IMR-90 (cell line): ENCODE measurements around the gene PPT2. TPM values are rescaled to one million over a fixed set of nuclear protein-coding genes. Genes with fewer than 3 reads are reported as not detected.
A peak's percentile ranks its signal among the peaks of the same experiment; 100 is the strongest.

Experiments
- ATAC-seq: fragments of 200-7000 bp; cut with Tn5 transposase; 2 replicates; pipeline ENCODE4 v1.9.1; 2020; ENCODE audit warnings: low read depth, mild to moderate bottlenecking, moderate library complexity
- BruUV-seq: library from RNA; stranded (reverse); fragments of 400-500 nt; replicated peaks from 2 replicates; lab custom pipeline; 2021; lab: Mats Ljungman, UMichigan
- CTCF ChIA-PET: fragments of 300-600 bp; formaldehyde crosslinking; extraction: SDS; loops from one replicate; lab custom pipeline; 2021; ENCODE audit warnings: antibody characterized with exemption; lab: Yijun Ruan, JAX
- POLR2A ChIA-PET: fragments of 300-600 bp; sonication (Branson Sonifier 250); formaldehyde crosslinking; loops from one replicate; lab custom pipeline; 2022; ENCODE audit warnings: antibody characterized with exemption; ENCODE audit not compliant: unreplicated experiment; lab: Charles Lee
- DNase-seq: peaks from one replicate; pipeline ENCODE4 v3.0.0; 2013
- H2AFZ ChIP-seq: replicated peaks from 2 replicates; pipeline ENCODE3; 2013; ENCODE audit warnings: low read length, mild to moderate bottlenecking; ENCODE audit not compliant: poor library complexity
- H2AK5ac ChIP-seq: 2 replicates; pipeline ENCODE4 v1.6.1; 2013; ENCODE audit warnings: low read depth, low read length, inconsistent platforms
- H2AK9ac ChIP-seq: replicated peaks from 2 replicates; pipeline ENCODE3; 2013; ENCODE audit warnings: mild to moderate bottlenecking, low read depth, low read length, moderate library complexity; ENCODE audit not compliant: poor library complexity
- H2BK120ac ChIP-seq: 2 replicates; pipeline ENCODE4 v1.6.1; 2013; ENCODE audit warnings: low read depth, low read length, inconsistent platforms
- H2BK15ac ChIP-seq: 3 replicates; pipeline ENCODE4 v1.6.1; 2013; ENCODE audit warnings: low read depth, low read length, inconsistent platforms
- H2BK20ac ChIP-seq: 2 replicates; pipeline ENCODE4 v1.6.1; 2013; ENCODE audit warnings: low read depth, mild to moderate bottlenecking, inconsistent platforms, low read length, moderate library complexity
- H2BK5ac ChIP-seq: 2 replicates; pipeline ENCODE4 v1.6.1; 2013; ENCODE audit warnings: mild to moderate bottlenecking, low read depth, low read length, inconsistent platforms; ENCODE audit not compliant: poor library complexity, severe bottlenecking
- H3K14ac ChIP-seq: replicated peaks from 2 replicates; pipeline ENCODE4 v1.6.1; 2013; ENCODE audit warnings: low read depth, low read length, inconsistent platforms
- H3K18ac ChIP-seq: 2 replicates; pipeline ENCODE4 v1.6.1; 2013; ENCODE audit warnings: low read depth, low read length, control low read depth
- H3K23ac ChIP-seq: 2 replicates; pipeline ENCODE4 v1.6.1; 2013; ENCODE audit warnings: low read depth, low read length, inconsistent platforms
- H3K27ac ChIP-seq: 2 replicates; pipeline ENCODE4 v1.5.1; 2013; ENCODE audit warnings: mild to moderate bottlenecking, control low read depth, low read length; ENCODE audit not compliant: insufficient read depth
- H3K27me3 ChIP-seq: 2 replicates; pipeline ENCODE4 v1.6.1; 2013; ENCODE audit warnings: low read length; ENCODE audit not compliant: control insufficient read depth, insufficient read depth
- H3K36me3 ChIP-seq: 2 replicates; pipeline ENCODE4 v1.6.1; 2013; ENCODE audit warnings: low read length, mixed read lengths; ENCODE audit not compliant: control insufficient read depth, insufficient read depth
- H3K4ac ChIP-seq: 2 replicates; pipeline ENCODE4 v1.6.1; 2013; ENCODE audit warnings: low read depth, low read length, inconsistent platforms
- H3K4me1 ChIP-seq: 2 replicates; pipeline ENCODE4 v1.6.1; 2013; ENCODE audit warnings: low read length, mixed read lengths; ENCODE audit not compliant: control insufficient read depth, insufficient read depth
- H3K4me2 ChIP-seq: 2 replicates; pipeline ENCODE4 v1.6.1; 2013; ENCODE audit warnings: low read depth, mild to moderate bottlenecking, control low read depth, low read length, moderate library complexity
- H3K4me3 ChIP-seq: 2 replicates; pipeline ENCODE4 v1.5.1; 2013; ENCODE audit warnings: low read depth, mild to moderate bottlenecking, control low read depth, low read length, moderate library complexity; ENCODE audit not compliant: insufficient read depth
- H3K56ac ChIP-seq: 2 replicates; pipeline ENCODE4 v1.6.1; 2013; ENCODE audit warnings: low read length, inconsistent platforms; ENCODE audit not compliant: insufficient read depth; ENCODE audit errors: extremely low read depth
- H3K79me1 ChIP-seq, 2 experiments: 2 replicates each; pipeline ENCODE4 v1.6.1; 2013; ENCODE audit warnings: low read length in 2 of 2, inconsistent platforms in 1 of 2, low read depth in 1 of 2
- H3K9ac ChIP-seq: 2 replicates; pipeline ENCODE4 v1.6.1; 2013; ENCODE audit warnings: low read depth, low read length, control low read depth
- H3K9me1 ChIP-seq: 2 replicates; pipeline ENCODE4 v1.6.1; 2013; ENCODE audit warnings: low read length, inconsistent platforms; ENCODE audit not compliant: insufficient read depth
- H3K9me3 ChIP-seq: 2 replicates; pipeline ENCODE4 v1.6.1; 2013; ENCODE audit warnings: low read length; ENCODE audit not compliant: control insufficient read depth, insufficient read depth
- H4K20me1 ChIP-seq: 2 replicates; pipeline ENCODE4 v1.6.1; 2013; ENCODE audit warnings: low read length, inconsistent platforms; ENCODE audit not compliant: insufficient read depth
- H4K5ac ChIP-seq: 2 replicates; pipeline ENCODE4 v1.6.1; 2013; ENCODE audit warnings: mild to moderate bottlenecking, low read depth, low read length, control low read depth
- H4K8ac ChIP-seq, 2 experiments: 2 replicates each; pipeline ENCODE4 v1.6.1; 2013; ENCODE audit warnings: low read depth in 2 of 2, low read length in 2 of 2, control low read depth in 1 of 2, inconsistent platforms in 1 of 2
- H4K91ac ChIP-seq: 2 replicates; pipeline ENCODE4 v1.6.1; 2013; ENCODE audit warnings: low read depth, low read length, inconsistent platforms; ENCODE audit not compliant: insufficient read depth
- BHLHE40 ChIP-seq: fragments of 150-350 bp; IDR thresholded peaks from 2 replicates; pipeline ENCODE4 v1.6.1; 2016; ENCODE audit warnings: mild to moderate bottlenecking, low read depth, low read length
- FOS ChIP-seq: fragments of 150-350 bp; IDR thresholded peaks from 2 replicates; pipeline ENCODE4 v1.6.1; 2016; ENCODE audit warnings: low read depth, low read length
- MAZ ChIP-seq: IDR thresholded peaks from 2 replicates; pipeline ENCODE4 v1.6.1; 2012; ENCODE audit warnings: low read depth, mild to moderate bottlenecking, low read length, improper control_type of control experiment, moderate library complexity, borderline replicate concordance
- NFE2L2 ChIP-seq: fragments of 150-350 bp; IDR thresholded peaks from 2 replicates; pipeline ENCODE4 v1.6.1; 2016; ENCODE audit warnings: low read depth, mild to moderate bottlenecking, low read length
- POLR2A ChIP-seq: IDR thresholded peaks from 2 replicates; pipeline ENCODE4 v1.6.1; 2012; ENCODE audit warnings: mild to moderate bottlenecking, low read depth, low read length
- RAD21 ChIP-seq: IDR thresholded peaks from 2 replicates; pipeline ENCODE4 v1.6.1; 2012; ENCODE audit warnings: low read length, improper control_type of control experiment
- WGBS, 2 experiments: methylation state at CpG; one replicate each; pipeline versions ENCODE4 v1.1.5 to v1.1.7; 2013; ENCODE audit warnings: missing lambda C conversion rate in 2 of 2; ENCODE audit not compliant: insufficient read length in 1 of 2; ENCODE audit errors: extremely low coverage in 2 of 2; 5-methylcytosine and 5-hydroxymethylcytosine counted together
- dilution Hi-C: fragments of 300-500 bp; cut with HindIII; formaldehyde crosslinking; loops from one replicate; pipeline ENCODE4 v1.14.3; 2018; ENCODE audit warnings: low sequenced_read_pairs; ENCODE audit not compliant: unreplicated experiment
- in situ Hi-C: fragments of 300-500 bp; cut with MboI; formaldehyde crosslinking; loops from 3 replicates; pipeline ENCODE4 v1.14.3; 2019; ENCODE audit warnings: low sequenced_read_pairs, inconsistent platforms, mixed read lengths
- intact Hi-C: fragments of 100-400 bp; cut with micrococcal nuclease; formaldehyde crosslinking; loops from 2 replicates; pipeline ENCODE4 v1.10.0; 2022
- polyA plus RNA-seq, 3 experiments: library from polyadenylated mRNA; depleted of rRNA; stranded (reverse); fragments of >200 nt; gene quantifications; 2 replicates each; pipeline ENCODE4 v1.2.3, GENCODE V29; 2012; ENCODE audit warnings: low replicate concordance in 1 of 3
- total RNA-seq: library from RNA; depleted of rRNA; stranded (reverse); fragments of >200 nt; gene quantifications from 2 replicates; pipeline ENCODE4 v1.2.3, GENCODE V29; 2012

PPT2 gene
- total and polyA plus RNA-seq, 2 of the 4 experiments (the other 2 are of a cell fraction) = 3.2 to 16.2 TPM

- peak overlapping the region; percentile 78 for H2BK120ac ChIP-seq
- H3K9me1 ChIP-seq = 0 out of 2 replicates have a peak, but pooled peaks cover 4% of the 10 kb centered on the region
- H3K36me3 ChIP-seq = peaks cover 11% of the 10 kb centered on the region
- H3K4ac ChIP-seq = peak overlapping the region; percentile 84
- H3K23ac ChIP-seq = peak overlapping the region; percentile 96
- POLR2A ChIA-PET = interaction anchor here (0.7 kb wide), 1 partner anchor 17 kb away, joined by 6 read pairs; no protein-coding TSS in a partner anchor
- H2BK5ac ChIP-seq = peak overlapping the region; percentile 81
- peak overlapping the region; percentile 76 for H3K4me2 ChIP-seq
- H3K4me3 ChIP-seq = peak overlapping the region; percentile 67
- TF ChIP-seq MAZ = peak; percentile 5; the same call in 1 of the 2 replicates
- TF ChIP-seq BHLHE40 = peak; percentile 61
- TF ChIP-seq RAD21 = no peak
- 0 out of 2 replicates have a peak, but pooled peaks have one; percentile 20 for TF ChIP-seq NFE2L2
- TF ChIP-seq FOS = peak; percentile 42; the same call in 1 of the 2 replicates
- TF ChIP-seq POLR2A = peak; percentile 3; the same call in 1 of the 2 replicates
- H2BK20ac ChIP-seq = peak overlapping the region; percentile 61
- H3K56ac ChIP-seq = peak overlapping the region; percentile 58
- peak overlapping the region; percentile 75 to 96 for H4K8ac ChIP-seq
- ATAC-seq (peak; percentile 33), DNase-seq (peak; percentile 41)
- in situ Hi-C loops = no loop called here
- peak overlapping the region; percentile 98 for H2AK9ac ChIP-seq
- H3K27me3 ChIP-seq = peaks cover 6% of the 10 kb centered on the region; the same call in 1 of the 2 replicates
- no TSS peak for BruUV-seq
- H4K5ac ChIP-seq = peak overlapping the region; percentile 87
- H3K79me1 ChIP-seq = peaks cover 6 to 34% of the 10 kb centered on the region in 2 experiments
- peak overlapping the region; percentile 80 for H2AK5ac ChIP-seq
- H2BK15ac ChIP-seq = peak overlapping the region; percentile 59; the same call in 2 of the 3 replicates
- CTCF ChIA-PET = no interaction called here
- peaks cover 2% of the 10 kb centered on the region; the same call in 1 of the 2 replicates for H3K9me3 ChIP-seq
- 24% methylated on average over 3 of the region's 35 CpGs; no CpG with 5 or more reads in 1 of the 2 experiments for WGBS, 2 experiments
- H2AFZ ChIP-seq = peak overlapping the region; percentile 96
- dilution Hi-C loops = no loop called here
- intact Hi-C loops = loop anchor here (2.0 to 10.0 kb wide), 3 partner anchors 24 to 251 kb away; partner anchors contain the start of genes AGPAT1 and ZBTB12
- H3K14ac ChIP-seq = peak overlapping the region; percentile 68
- H4K91ac ChIP-seq = peak overlapping the region; percentile 73
- peak overlapping the region; percentile 46 for H3K18ac ChIP-seq
- H4K20me1 ChIP-seq = no peaks in the 10 kb centered on the region
- H3K4me1 ChIP-seq = peaks cover 23% of the 10 kb centered on the region
- peak overlapping the region; percentile 84 for H3K27ac ChIP-seq
- H3K9ac ChIP-seq = peak overlapping the region; percentile 70
Observed at GRCh38 chr6:32152769-32153563, 975 bp upstream of the PPT2 start.
